Smooth muscle cell (in vitro differentiated cells): ENCODE data around the gene LMOD2. TPM values are rescaled to one million over a fixed set of nuclear protein-coding genes. Genes with fewer than 3 reads are reported as not detected.

Source experiments
- DNase-seq: peaks from one replicate; lab custom pipeline; 2025; ENCODE audit not compliant: unreplicated experiment; lab: John Stamatoyannopoulos, UW
- H2AFZ ChIP-seq: fragments of 200-600 bp; sonication (generic); 2 replicates; pipeline ENCODE4 v1.6.0; 2016; ENCODE audit warnings: antibody characterized with exemption, low read depth, mild to moderate bottlenecking
- H3F3A ChIP-seq: fragments of 200-600 bp; sonication (generic); 2 replicates; pipeline ENCODE4 v1.6.0; 2017; ENCODE audit warnings: antibody characterized with exemption, low read depth
- H3K27ac ChIP-seq: fragments of 200-600 bp; sonication (generic); 2 replicates; pipeline ENCODE4 v1.5.1; 2016; ENCODE audit warnings: low read depth, mild to moderate bottlenecking
- H3K27me3 ChIP-seq: fragments of 200-600 bp; sonication (generic); 2 replicates; pipeline ENCODE4 v1.6.1; 2016; ENCODE audit warnings: low read depth, mild to moderate bottlenecking
- H3K36me3 ChIP-seq: fragments of 200-600 bp; sonication (generic); 2 replicates; pipeline ENCODE4 v1.5.1; 2016; ENCODE audit warnings: low read depth
- H3K4me1 ChIP-seq: fragments of 200-600 bp; sonication (generic); 2 replicates; pipeline ENCODE4 v1.5.1; 2016; ENCODE audit warnings: low read depth
- H3K4me2 ChIP-seq: fragments of 200-600 bp; sonication (generic); 2 replicates; pipeline ENCODE4 v1.6.0; 2016; ENCODE audit warnings: mild to moderate bottlenecking
- H3K4me3 ChIP-seq: fragments of 200-600 bp; sonication (generic); 2 replicates; pipeline ENCODE4 v1.5.1; 2016; ENCODE audit warnings: mild to moderate bottlenecking
- H3K79me2 ChIP-seq: fragments of 200-600 bp; sonication (generic); 2 replicates; pipeline ENCODE4 v1.6.0; 2016; ENCODE audit warnings: low read depth, mild to moderate bottlenecking
- H3K9ac ChIP-seq: fragments of 200-600 bp; sonication (generic); 2 replicates; pipeline ENCODE4 v1.6.0; 2016; ENCODE audit warnings: low read depth
- H3K9me3 ChIP-seq: fragments of 200-600 bp; sonication (generic); replicated peaks from 2 replicates; pipeline ENCODE4 v1.5.1; 2016; ENCODE audit warnings: low read depth
- H4K20me1 ChIP-seq: fragments of 200-600 bp; sonication (generic); 2 replicates; pipeline ENCODE4 v1.6.0; 2016; ENCODE audit warnings: low read depth
- WGBS: methylation state at CpG from one replicate; pipeline ENCODE4 v1.1.7; 2016; ENCODE audit warnings: low lambda C conversion rate; 5-methylcytosine and 5-hydroxymethylcytosine counted together
- polyA plus RNA-seq: library from polyadenylated mRNA; unstranded; fragments of >200 nt; fragmentation: Nextera tagmentation; extraction: Ambion mirVana; gene quantifications from 2 replicates; pipeline ENCODE4 v1.2.1, GENCODE V29; 2016
- total RNA-seq: library from RNA; depleted of rRNA; stranded (reverse); fragments of >200 nt; gene quantifications from 2 replicates; pipeline ENCODE4 v1.2.3, GENCODE V29; 2014
- TF ChIP-seq, protein P1 (sequence below): fragments of 200-600 bp; sonication (generic); IDR thresholded peaks from 2 replicates; pipeline ENCODE4 v1.5.1; 2017; ENCODE audit warnings: borderline replicate concordance, mild to moderate bottlenecking, antibody characterized with exemption; ENCODE audit not compliant: insufficient read depth, poor library complexity, severe bottlenecking

LMOD2 gene
- total and polyA plus RNA-seq, 2 experiments from 2014 or later: 0.10 TPM; not detected in 1

DNA sequence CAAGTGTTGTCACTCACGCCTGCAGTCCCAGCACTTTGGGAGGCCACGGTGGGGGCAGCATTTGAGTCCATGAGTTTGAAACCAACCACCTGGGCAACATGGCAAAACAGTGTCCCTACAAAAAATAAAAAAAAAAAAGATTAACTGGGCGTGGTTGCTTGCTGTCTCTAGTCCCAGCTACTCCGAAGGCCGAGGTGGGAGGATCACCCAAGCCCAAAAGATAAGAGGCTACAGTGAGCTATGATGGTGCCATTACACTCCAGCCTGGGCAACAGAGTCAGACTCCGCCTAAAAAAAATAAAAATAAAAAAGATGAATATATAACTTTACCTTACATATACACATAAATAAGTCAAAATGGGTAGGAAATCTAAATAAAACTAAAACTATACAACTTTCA, 2.5 kb upstream of the LMOD2 start:
- Histone ChIP-seq H3K27ac (no peak overlapping the region), H3K79me2 (no peaks in the 10 kb centered on the region), H3K4me1 (no peaks in the 10 kb centered on the region), H3K36me3 (no peaks in the 10 kb centered on the region), H3K9ac (no peak overlapping the region), H3K27me3 (no peaks in the 10 kb centered on the region), H3F3A (no peaks in the 10 kb centered on the region), H3K4me2 (no peak overlapping the region), H3K4me3 (no peak overlapping the region), H4K20me1 (no peaks in the 10 kb centered on the region), H2AFZ (no peak overlapping the region), H3K9me3 (no peaks in the 10 kb centered on the region)
- TF ChIP-seq, protein P1, sequence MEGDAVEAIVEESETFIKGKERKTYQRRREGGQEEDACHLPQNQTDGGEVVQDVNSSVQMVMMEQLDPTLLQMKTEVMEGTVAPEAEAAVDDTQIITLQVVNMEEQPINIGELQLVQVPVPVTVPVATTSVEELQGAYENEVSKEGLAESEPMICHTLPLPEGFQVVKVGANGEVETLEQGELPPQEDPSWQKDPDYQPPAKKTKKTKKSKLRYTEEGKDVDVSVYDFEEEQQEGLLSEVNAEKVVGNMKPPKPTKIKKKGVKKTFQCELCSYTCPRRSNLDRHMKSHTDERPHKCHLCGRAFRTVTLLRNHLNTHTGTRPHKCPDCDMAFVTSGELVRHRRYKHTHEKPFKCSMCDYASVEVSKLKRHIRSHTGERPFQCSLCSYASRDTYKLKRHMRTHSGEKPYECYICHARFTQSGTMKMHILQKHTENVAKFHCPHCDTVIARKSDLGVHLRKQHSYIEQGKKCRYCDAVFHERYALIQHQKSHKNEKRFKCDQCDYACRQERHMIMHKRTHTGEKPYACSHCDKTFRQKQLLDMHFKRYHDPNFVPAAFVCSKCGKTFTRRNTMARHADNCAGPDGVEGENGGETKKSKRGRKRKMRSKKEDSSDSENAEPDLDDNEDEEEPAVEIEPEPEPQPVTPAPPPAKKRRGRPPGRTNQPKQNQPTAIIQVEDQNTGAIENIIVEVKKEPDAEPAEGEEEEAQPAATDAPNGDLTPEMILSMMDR: no peak
- DNase-seq: no peak
- 95% methylated on average over 6 of the region's 6 CpGs for WGBS

DNA sequence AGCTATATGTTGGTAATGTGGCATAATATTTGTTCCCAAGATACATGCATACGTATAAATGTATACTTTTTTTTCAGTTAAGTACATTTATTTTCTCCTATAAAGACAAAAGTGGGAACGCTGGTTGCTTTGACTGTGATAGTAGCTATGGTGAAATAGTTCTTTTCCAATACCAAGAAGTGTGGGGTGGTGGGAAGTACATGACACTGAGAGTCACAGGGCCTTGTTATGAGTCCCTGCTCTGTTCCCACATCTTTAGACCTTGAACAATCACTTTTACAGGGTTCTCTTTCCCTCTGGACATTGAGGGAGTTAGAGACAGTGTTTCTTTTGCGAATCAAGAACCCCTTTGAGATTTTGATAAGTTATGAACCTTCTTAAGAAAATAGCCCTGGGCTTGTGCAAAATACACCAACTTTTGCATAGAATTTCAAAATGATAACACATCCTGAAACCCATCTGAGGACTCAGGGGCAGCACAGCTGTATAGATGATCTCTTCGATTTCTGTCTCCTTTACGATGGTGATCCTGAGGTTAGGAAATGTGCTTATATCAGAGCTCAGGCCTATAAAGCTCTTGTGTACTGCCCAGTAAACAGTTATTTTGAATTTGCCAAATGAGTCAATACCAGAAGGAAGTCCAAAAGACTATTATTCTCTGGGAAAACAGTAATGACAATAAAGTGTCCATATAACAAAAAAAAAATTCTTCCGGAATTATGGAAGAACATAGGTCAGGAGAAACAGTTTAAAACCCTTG, 1.1 kb downstream of the LMOD2 start:
- TF ChIP-seq, protein P1: no peak
- H3K4me2 ChIP-seq: no peak overlapping the region
- DNase-seq: no peak
- no peaks in the 10 kb centered on the region for H3K9me3 ChIP-seq
- no peak overlapping the region for H2AFZ ChIP-seq
- H3K36me3 ChIP-seq: no peaks in the 10 kb centered on the region
- no peak overlapping the region for H3K4me3 ChIP-seq
- H3K27me3 ChIP-seq: no peaks in the 10 kb centered on the region
- H3K79me2 ChIP-seq: no peaks in the 10 kb centered on the region
- H3K27ac ChIP-seq: no peak overlapping the region
- H4K20me1 ChIP-seq: no peaks in the 10 kb centered on the region
- no peaks in the 10 kb centered on the region for H3K4me1 ChIP-seq
- H3K9ac ChIP-seq: no peak overlapping the region
- H3F3A ChIP-seq: no peaks in the 10 kb centered on the region
- WGBS: 95% methylated on average over 6 of the region's 6 CpGs

DNA sequence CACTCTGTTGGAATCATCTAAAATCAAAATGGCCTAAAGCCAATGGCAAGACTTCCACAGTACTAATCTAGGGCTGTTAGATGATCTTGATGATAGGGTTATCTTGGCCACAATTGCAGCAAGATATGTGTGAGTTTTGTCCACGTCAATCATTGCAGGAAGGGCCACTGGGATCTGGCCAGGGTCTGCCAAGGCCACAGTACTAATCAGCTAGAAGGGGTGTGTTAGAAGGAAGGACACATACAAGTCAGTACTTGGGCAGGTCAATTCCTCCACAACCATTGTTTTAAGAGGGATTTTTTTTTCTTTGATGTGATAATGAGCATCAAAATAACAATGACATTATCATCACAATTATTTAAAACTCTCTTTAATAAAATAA, 1.6 kb downstream of the LMOD2 start:
- Histone ChIP-seq H3K79me2 (no peaks in the 10 kb centered on the region), H3K36me3 (no peaks in the 10 kb centered on the region), H3K27ac (no peak overlapping the region), H3K4me1 (no peaks in the 10 kb centered on the region), H3K9ac (no peak overlapping the region), H3K4me3 (no peak overlapping the region), H3K9me3 (no peaks in the 10 kb centered on the region), H4K20me1 (no peaks in the 10 kb centered on the region), H3K27me3 (no peaks in the 10 kb centered on the region), H2AFZ (no peak overlapping the region), H3F3A (no peaks in the 10 kb centered on the region), H3K4me2 (no peak overlapping the region)
- TF ChIP-seq, protein P1: no peak
- no peak for DNase-seq
- 83% methylated on average over 1 of the region's 1 CpG for WGBS

DNA sequence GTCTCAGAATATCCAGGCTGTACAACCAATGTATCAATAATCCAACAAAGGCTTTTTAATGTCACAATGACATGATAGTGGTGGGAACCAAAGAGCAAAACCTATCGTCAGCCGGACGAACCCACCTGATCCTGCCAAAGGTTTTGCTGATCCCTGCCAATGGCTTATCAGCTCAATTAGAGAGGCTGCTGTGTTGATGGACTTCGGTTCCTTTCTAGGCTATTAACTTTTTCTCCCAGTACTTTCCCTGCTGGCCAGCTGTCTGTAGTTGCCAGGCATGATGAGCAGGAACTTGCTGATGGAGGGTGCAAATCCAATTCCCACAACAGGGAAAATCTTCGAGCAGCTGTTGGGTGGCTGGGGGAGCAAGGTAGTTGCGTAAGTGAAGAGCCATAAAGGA, 2.4 kb downstream of the LMOD2 start:
- Histone ChIP-seq H3K4me1 (no peaks in the 10 kb centered on the region), H3K79me2 (no peaks in the 10 kb centered on the region), H2AFZ (no peak overlapping the region), H3K9me3 (no peaks in the 10 kb centered on the region), H3K4me2 (no peak overlapping the region), H3K36me3 (no peaks in the 10 kb centered on the region), H3K4me3 (no peak overlapping the region), H3K27ac (no peak overlapping the region), H4K20me1 (no peaks in the 10 kb centered on the region), H3K9ac (no peak overlapping the region), H3F3A (no peaks in the 10 kb centered on the region), H3K27me3 (no peaks in the 10 kb centered on the region)
- WGBS: 80% methylated on average over 6 of the region's 6 CpGs
- TF ChIP-seq, protein P1: no peak
- DNase-seq: no peak
